ENCODE data around the gene IGF1R. TPM values are rescaled to one million over a fixed set of nuclear protein-coding genes. Genes with fewer than 3 reads are reported as not detected.

The IGF1R gene
- polyA plus RNA-seq, 1 experiment = 21.6 TPM

DNA sequence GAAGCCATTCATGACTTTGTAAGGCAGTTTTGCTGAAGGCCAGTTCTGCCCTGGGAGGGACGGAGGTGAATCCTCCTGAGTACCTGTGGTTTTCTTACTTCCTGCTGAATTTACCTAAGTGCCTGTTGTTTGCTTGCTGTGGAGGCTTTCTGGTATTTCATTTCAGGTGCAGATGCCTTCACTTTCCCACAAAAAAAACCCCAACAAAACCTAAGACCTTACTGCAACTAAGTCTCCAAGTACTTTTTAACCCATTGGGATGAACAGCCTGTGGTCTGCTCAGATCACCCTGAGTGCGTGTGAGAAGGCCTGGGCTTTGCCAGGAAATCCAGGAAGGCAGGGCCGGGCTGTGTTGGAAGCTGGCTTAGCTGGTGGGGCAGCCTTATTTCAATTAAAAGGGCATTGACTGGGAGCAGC is 65.3 kb downstream of the IGF1R start:
- TF ChIP-seq, protein P1, sequence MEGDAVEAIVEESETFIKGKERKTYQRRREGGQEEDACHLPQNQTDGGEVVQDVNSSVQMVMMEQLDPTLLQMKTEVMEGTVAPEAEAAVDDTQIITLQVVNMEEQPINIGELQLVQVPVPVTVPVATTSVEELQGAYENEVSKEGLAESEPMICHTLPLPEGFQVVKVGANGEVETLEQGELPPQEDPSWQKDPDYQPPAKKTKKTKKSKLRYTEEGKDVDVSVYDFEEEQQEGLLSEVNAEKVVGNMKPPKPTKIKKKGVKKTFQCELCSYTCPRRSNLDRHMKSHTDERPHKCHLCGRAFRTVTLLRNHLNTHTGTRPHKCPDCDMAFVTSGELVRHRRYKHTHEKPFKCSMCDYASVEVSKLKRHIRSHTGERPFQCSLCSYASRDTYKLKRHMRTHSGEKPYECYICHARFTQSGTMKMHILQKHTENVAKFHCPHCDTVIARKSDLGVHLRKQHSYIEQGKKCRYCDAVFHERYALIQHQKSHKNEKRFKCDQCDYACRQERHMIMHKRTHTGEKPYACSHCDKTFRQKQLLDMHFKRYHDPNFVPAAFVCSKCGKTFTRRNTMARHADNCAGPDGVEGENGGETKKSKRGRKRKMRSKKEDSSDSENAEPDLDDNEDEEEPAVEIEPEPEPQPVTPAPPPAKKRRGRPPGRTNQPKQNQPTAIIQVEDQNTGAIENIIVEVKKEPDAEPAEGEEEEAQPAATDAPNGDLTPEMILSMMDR (IDR thresholded peaks at IDR 0.05; ENCODE audit: low read depth, low read length) = no peak
- Histone ChIP-seq H3K4me3 (ENCODE audit: low read depth, low read length) (no peak overlapping the region), H3K9me3 (ENCODE audit: control insufficient read depth, insufficient read depth, low read length) (peaks cover 14% of the 10 kb centered on the region; the same call in 1 of the 2 replicates), H3K27ac (ENCODE audit: low read depth, low read length) (no peak overlapping the region), H3K27me3 (ENCODE audit: control insufficient read depth, insufficient read depth, low read length) (no peaks in the 10 kb centered on the region)
- ChIA-PET CTCF (no interaction called here), POLR2A (no interaction called here)
- no peak for DNase-seq (ENCODE audit: low read depth, low spot score)

DNA sequence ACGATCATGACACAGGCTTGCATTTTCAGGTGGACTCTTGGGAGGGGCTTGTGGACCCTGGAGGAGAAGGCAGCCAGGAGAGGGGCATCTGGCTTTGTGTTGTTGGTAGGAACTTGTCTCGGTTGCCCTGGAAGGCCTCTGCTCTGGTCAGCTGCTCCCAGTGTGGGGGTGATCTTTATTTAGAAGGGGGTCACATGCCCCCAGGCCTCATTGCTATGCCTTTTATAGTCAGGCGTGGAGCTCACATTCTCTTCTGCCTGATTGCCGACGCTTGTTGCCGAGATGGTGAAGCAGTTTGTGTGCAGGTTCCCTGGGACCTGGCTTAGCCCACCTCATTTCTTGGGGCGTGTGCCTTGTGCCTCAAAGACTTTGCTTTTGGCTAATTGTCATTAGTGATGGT is 66.6 kb downstream of the IGF1R start:
- Histone ChIP-seq H3K27ac (ENCODE audit: low read depth, low read length) (no peak overlapping the region), H3K27me3 (ENCODE audit: control insufficient read depth, insufficient read depth, low read length) (no peaks in the 10 kb centered on the region), H3K9me3 (ENCODE audit: control insufficient read depth, insufficient read depth, low read length) (peaks cover 14% of the 10 kb centered on the region; the same call in 1 of the 2 replicates), H3K4me3 (ENCODE audit: low read depth, low read length) (no peak overlapping the region)
- ChIA-PET POLR2A (no interaction called here), CTCF (interaction anchor here (0.7 kb wide), 1 partner anchor 49 kb away, joined by 3 read pairs; no protein-coding TSS in a partner anchor)
- TF ChIP-seq, protein P1 (IDR thresholded peaks at IDR 0.05; ENCODE audit: low read depth, low read length) = no peak
- no peak for DNase-seq (ENCODE audit: low read depth, low spot score)

DNA sequence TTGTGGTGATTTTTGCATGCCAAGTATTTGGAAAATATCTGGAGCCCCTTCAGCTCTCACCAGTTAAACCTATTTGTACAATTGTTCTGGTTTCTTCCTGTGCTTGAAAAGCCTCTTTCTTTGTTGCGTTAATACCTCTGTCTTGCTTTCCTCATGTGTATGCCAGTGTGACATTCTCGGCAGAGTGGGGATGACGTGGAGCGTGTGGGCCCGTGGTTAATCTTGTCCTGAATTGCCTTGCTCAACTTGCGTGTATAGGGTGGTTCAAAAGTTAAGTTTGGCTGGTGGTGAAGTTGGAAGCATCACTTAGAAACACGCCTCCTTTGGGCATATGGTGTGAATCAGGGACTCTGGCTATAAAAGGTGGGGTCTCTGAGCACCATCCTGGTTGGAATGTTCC is 67.1 kb downstream of the IGF1R start:
- CTCF ChIA-PET = no interaction called here
- Histone ChIP-seq H3K27me3 (ENCODE audit: control insufficient read depth, insufficient read depth, low read length) (no peaks in the 10 kb centered on the region), H3K4me3 (ENCODE audit: low read depth, low read length) (no peak overlapping the region), H3K27ac (ENCODE audit: low read depth, low read length) (no peak overlapping the region), H3K9me3 (ENCODE audit: control insufficient read depth, insufficient read depth, low read length) (peaks cover 14% of the 10 kb centered on the region; the same call in 1 of the 2 replicates)
- no peak for DNase-seq (ENCODE audit: low read depth, low spot score)
- TF ChIP-seq, protein P1 (IDR thresholded peaks at IDR 0.05; ENCODE audit: low read depth, low read length) = no peak
- POLR2A ChIA-PET = no interaction called here

- no peaks in the 10 kb centered on the region for H3K27me3 ChIP-seq (ENCODE audit: control insufficient read depth, insufficient read depth, low read length)
- DNase-seq (ENCODE audit: low read depth, low spot score) = no peak
- H3K27ac ChIP-seq (ENCODE audit: low read depth, low read length) = no peak overlapping the region
- ChIA-PET CTCF (interaction anchor here (1.0 kb wide), 1 partner anchor 26 kb away, joined by 3 read pairs; no protein-coding TSS in a partner anchor), POLR2A (no interaction called here)
- no peak overlapping the region for H3K4me3 ChIP-seq (ENCODE audit: low read depth, low read length)
- TF ChIP-seq, protein P1 (IDR thresholded peaks at IDR 0.05; ENCODE audit: low read depth, low read length) = no peak
- H3K9me3 ChIP-seq (ENCODE audit: control insufficient read depth, insufficient read depth, low read length) = peaks cover 13% of the 10 kb centered on the region; the same call in 1 of the 2 replicates
Observed at GRCh38 chr15:98715890-98716443, 67.6 kb downstream of the IGF1R start.

GRCh38 chr15:98717371-98717770 is 69.0 kb downstream of the IGF1R start:
- TF ChIP-seq, protein P1 (IDR thresholded peaks at IDR 0.05; ENCODE audit: low read depth, low read length) = no peak
- H3K27ac ChIP-seq (ENCODE audit: low read depth, low read length) = no peak overlapping the region
- no peak for DNase-seq (ENCODE audit: low read depth, low spot score)
- ChIA-PET POLR2A (no interaction called here), CTCF (no interaction called here)
- H3K4me3 ChIP-seq (ENCODE audit: low read depth, low read length) = no peak overlapping the region
- no peaks in the 10 kb centered on the region for H3K27me3 ChIP-seq (ENCODE audit: control insufficient read depth, insufficient read depth, low read length)
- H3K9me3 ChIP-seq (ENCODE audit: control insufficient read depth, insufficient read depth, low read length) = no peaks in the 10 kb centered on the region

All from AG04450 (cell line).